WTC11 (cell line): ENCODE data around the gene FNDC3B. TPM values are rescaled to one million over a fixed set of nuclear protein-coding genes. Genes with fewer than 3 reads are reported as not detected.

Experiments
- ATAC-seq: fragments of 200-7000 bp; cut with Tn5 transposase; 2 replicates; pipeline ENCODE4 v1.10.0; 2021; ENCODE audit warnings: mild to moderate bottlenecking, moderate library complexity
- CTCF ChIA-PET: fragments of 300-600 bp; sonication (Branson Sonifier 250); formaldehyde crosslinking; loops from one replicate; lab custom pipeline; 2021; ENCODE audit warnings: antibody characterized with exemption; lab: Charles Lee
- POLR2A ChIA-PET: fragments of 350-600 bp; sonication (Branson Sonifier 250); formaldehyde crosslinking; loops from one replicate; lab custom pipeline; 2021; ENCODE audit warnings: antibody characterized with exemption; lab: Charles Lee
- DNase-seq: peaks from one replicate; pipeline ENCODE4 v3.0.0; 2021; ENCODE audit warnings: low spot score
- H3K27ac Mint-ChIP-seq: 2 replicates; pipeline ENCODE4 v1.8.0; 2021; ENCODE audit warnings: mixed read lengths
- H3K27me3 Mint-ChIP-seq: 2 replicates; pipeline ENCODE4 v1.8.0; 2021; ENCODE audit warnings: low read depth, mild to moderate bottlenecking, moderate library complexity, mixed read lengths
- H3K36me3 Mint-ChIP-seq: 2 replicates; pipeline ENCODE4 v1.8.0; 2021; ENCODE audit warnings: mixed read lengths
- H3K4me1 Mint-ChIP-seq: 2 replicates; pipeline ENCODE4 v1.8.0; 2022; ENCODE audit warnings: mixed read lengths
- H3K4me3 Mint-ChIP-seq: 2 replicates; pipeline ENCODE4 v1.8.0; 2021; ENCODE audit warnings: mild to moderate bottlenecking, moderate library complexity, mixed read lengths
- H3K9me3 Mint-ChIP-seq: 2 replicates; pipeline ENCODE4 v1.8.0; 2021; ENCODE audit warnings: mixed read lengths
- FOXJ3 ChIP-seq: sonication (generic); formaldehyde crosslinking; IDR thresholded peaks from 2 replicates; pipeline ENCODE4 v1.9.0; 2021; ENCODE audit warnings: missing genetic modification reagents, mild to moderate bottlenecking, borderline replicate concordance
- FOXP1 ChIP-seq: sonication (generic); formaldehyde crosslinking; IDR thresholded peaks from 2 replicates; pipeline ENCODE4 v1.8.0; 2022; ENCODE audit warnings: missing genetic modification reagents, mild to moderate bottlenecking, moderate library complexity, borderline replicate concordance
- HMGA2 ChIP-seq: fragments of 250-450 bp; sonication (Bioruptor Pico); IDR thresholded peaks from 2 replicates; pipeline ENCODE4 v1.4.0; 2021; ENCODE audit warnings: mild to moderate bottlenecking, moderate library complexity
- JAZF1 ChIP-seq: fragments of 250-450 bp; sonication (Bioruptor Pico); IDR thresholded peaks from 2 replicates; pipeline ENCODE4 v1.9.0; 2021; ENCODE audit warnings: moderate library complexity, mild to moderate bottlenecking, inconsistent platforms
- KAT7 ChIP-seq: sonication (generic); formaldehyde crosslinking; IDR thresholded peaks from 2 replicates; pipeline ENCODE4 v1.8.1; 2023; ENCODE audit warnings: missing genetic modification reagents, mild to moderate bottlenecking, borderline replicate concordance
- NR3C1 ChIP-seq: sonication (generic); formaldehyde crosslinking; conservative IDR thresholded peaks from 2 replicates; pipeline ENCODE4 v1.8.1; 2023; ENCODE audit warnings: low read depth, mild to moderate bottlenecking, missing genetic modification reagents
- RELA ChIP-seq: sonication (generic); formaldehyde crosslinking; IDR thresholded peaks from 2 replicates; pipeline ENCODE4 v1.8.1; 2022; ENCODE audit warnings: missing genetic modification reagents, mild to moderate bottlenecking, borderline replicate concordance
- RORB ChIP-seq: fragments of 250-450 bp; sonication (Bioruptor Pico); IDR thresholded peaks from 2 replicates; pipeline ENCODE4 v1.9.0; 2021; ENCODE audit warnings: mild to moderate bottlenecking
- ZNF121 ChIP-seq: sonication (generic); formaldehyde crosslinking; IDR thresholded peaks from 2 replicates; pipeline ENCODE4 v1.8.0; 2023; ENCODE audit warnings: missing genetic modification reagents
- ZNF396 ChIP-seq: fragments of 250-450 bp; sonication (Bioruptor Pico); IDR thresholded peaks from 2 replicates; pipeline ENCODE4 v1.8.0; 2021; ENCODE audit warnings: mild to moderate bottlenecking, moderate library complexity, borderline replicate concordance
- ZNF423 ChIP-seq: fragments of 250-450 bp; sonication (Bioruptor Pico); IDR thresholded peaks from 2 replicates; pipeline ENCODE4 v2.1.2; 2022; ENCODE audit warnings: mild to moderate bottlenecking, moderate library complexity
- total RNA-seq: library from RNA; stranded (reverse); gene quantifications from 3 replicates; pipeline ENCODE4 v1.2.3, GENCODE V29; 2021
- TF ChIP-seq, protein P1 (sequence below): sonication (generic); formaldehyde crosslinking; IDR thresholded peaks from 2 replicates; pipeline ENCODE4 v1.8.1; 2022; ENCODE audit warnings: low read depth, mild to moderate bottlenecking, moderate library complexity, missing genetic modification reagents, borderline replicate concordance
- TF ChIP-seq, protein P2 (sequence below): fragments of 250-450 bp; sonication (Bioruptor Pico); conservative IDR thresholded peaks from 2 replicates; pipeline ENCODE4 v1.9.0; 2021; ENCODE audit warnings: mild to moderate bottlenecking
- TF ChIP-seq, protein P3 (sequence below): sonication (generic); formaldehyde crosslinking; IDR thresholded peaks from 2 replicates; pipeline ENCODE4 v1.8.0; 2022; ENCODE audit warnings: mild to moderate bottlenecking, missing genetic modification reagents
- TF ChIP-seq, protein P4 (sequence below): sonication (generic); formaldehyde crosslinking; IDR thresholded peaks from 2 replicates; pipeline ENCODE4 v1.8.1; 2023; ENCODE audit warnings: mild to moderate bottlenecking, missing genetic modification reagents, borderline replicate concordance
- TF ChIP-seq, protein P5 (sequence below): fragments of 250-450 bp; sonication (Bioruptor Pico); IDR thresholded peaks from 2 replicates; pipeline ENCODE4 v1.8.0; 2021; ENCODE audit warnings: mild to moderate bottlenecking
- TF ChIP-seq, protein P6 (sequence below): sonication (generic); formaldehyde crosslinking; IDR thresholded peaks from 2 replicates; pipeline ENCODE4 v1.8.0; 2022; ENCODE audit warnings: mild to moderate bottlenecking, missing genetic modification reagents

The FNDC3B gene
- total RNA-seq, 1 experiment from 2014 or later: 42.8 TPM

DNA sequence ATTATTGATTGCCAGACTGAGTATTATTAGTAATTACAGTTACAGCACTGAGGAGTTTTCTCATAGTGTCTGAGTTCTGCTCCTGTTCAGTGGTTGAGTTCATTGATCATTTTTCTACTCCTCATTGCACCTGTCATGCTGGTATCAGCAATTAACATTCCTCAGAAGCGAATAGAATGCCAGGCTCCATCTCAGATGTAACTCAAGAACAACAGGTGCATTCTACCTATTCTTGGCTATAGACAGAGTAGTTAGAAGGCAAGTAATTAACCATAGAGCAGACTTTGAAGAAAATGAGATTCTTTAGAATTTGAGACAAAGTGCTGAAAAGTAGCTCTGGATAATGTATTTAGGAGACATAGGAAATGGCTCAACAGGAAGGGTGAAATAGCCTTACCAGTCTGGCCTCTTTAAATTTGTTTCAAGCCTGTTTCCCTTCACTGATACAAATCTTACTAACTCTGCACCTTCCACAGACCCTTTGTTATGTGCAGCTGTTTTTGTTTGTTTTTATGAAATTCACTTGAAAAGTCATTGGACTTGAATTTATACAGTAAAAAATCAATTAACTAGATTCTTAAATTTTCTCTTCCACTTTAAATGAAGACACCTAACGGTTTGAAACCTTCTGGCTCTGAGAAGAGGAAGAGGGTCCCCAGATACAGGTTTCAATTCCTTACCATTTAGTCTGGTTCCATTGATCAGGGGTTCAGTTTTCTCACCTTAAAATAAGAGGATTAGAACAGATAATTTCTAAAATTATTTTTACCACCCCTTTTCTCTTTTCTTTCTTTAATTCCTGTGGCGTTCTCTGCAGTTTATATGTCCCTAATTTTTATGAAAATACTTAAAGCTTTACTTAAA, 109.6 kb downstream of the FNDC3B start (continued):
- TF ChIP-seq, protein P1, sequence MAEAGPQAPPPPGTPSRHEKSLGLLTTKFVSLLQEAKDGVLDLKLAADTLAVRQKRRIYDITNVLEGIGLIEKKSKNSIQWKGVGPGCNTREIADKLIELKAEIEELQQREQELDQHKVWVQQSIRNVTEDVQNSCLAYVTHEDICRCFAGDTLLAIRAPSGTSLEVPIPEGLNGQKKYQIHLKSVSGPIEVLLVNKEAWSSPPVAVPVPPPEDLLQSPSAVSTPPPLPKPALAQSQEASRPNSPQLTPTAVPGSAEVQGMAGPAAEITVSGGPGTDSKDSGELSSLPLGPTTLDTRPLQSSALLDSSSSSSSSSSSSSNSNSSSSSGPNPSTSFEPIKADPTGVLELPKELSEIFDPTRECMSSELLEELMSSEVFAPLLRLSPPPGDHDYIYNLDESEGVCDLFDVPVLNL: no peak
- TF ChIP-seq, protein P2, sequence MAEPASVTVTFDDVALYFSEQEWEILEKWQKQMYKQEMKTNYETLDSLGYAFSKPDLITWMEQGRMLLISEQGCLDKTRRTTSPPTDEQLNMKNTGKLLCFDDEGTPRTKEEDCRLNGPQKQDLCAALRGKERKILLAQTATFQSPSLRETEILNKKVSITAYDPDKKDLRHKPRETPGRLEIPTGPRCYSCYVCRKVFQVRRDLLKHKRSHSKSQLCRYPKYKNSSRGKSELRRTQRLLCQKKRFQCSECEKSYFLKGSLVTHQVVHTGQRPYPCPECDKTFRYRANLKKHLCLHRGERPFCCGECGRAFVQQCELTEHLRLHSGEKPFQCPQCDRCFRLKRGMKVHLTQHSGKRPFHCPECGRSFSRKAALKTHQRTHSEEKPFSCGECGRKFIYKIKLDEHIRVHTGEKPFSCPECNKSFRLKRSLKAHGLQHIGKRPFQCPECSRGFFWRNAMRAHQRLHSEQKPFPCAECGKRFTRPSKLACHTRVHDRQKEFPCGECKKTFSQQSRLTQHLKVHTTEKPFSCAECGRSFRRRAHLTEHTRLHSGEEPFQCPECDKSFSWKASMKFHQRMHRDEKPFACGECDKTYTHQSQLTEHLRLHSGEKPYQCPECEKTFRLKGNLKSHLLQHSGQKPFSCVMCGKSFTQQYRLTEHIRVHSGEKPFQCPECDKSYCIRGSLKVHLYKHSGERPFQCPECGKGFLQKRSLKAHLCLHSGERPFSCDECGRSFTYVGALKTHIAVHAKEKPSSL (CRISPR knock-in tag): no peak

DNA sequence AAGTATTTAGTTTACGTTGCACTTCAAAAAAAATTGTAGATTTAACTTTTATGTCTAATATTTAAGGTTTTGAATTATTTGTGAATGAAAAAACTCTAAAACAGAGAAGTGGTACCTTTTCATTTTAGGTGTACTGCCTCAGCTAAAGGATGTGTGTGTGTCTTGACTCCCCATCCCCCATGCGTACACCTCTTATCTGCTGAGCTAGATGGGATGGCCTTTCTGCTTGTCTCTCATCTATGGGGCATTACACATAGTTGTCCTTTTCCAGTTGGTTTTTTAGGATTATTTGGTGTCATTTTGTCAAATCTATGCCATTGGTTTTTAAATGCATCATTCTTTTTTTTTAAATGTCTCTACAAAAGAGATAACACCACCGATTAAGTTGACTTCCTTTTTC, 110.9 kb downstream of the FNDC3B start:
- Mint-ChIP-seq H3K4me3 (no peak overlapping the region), H3K27me3 (no peaks in the 10 kb centered on the region), H3K27ac (no peak overlapping the region), H3K9me3 (no peaks in the 10 kb centered on the region), H3K4me1 (peaks cover 88% of the 10 kb centered on the region)
- ATAC-seq (no peak), DNase-seq (no peak)
- TF ChIP-seq, protein P3, sequence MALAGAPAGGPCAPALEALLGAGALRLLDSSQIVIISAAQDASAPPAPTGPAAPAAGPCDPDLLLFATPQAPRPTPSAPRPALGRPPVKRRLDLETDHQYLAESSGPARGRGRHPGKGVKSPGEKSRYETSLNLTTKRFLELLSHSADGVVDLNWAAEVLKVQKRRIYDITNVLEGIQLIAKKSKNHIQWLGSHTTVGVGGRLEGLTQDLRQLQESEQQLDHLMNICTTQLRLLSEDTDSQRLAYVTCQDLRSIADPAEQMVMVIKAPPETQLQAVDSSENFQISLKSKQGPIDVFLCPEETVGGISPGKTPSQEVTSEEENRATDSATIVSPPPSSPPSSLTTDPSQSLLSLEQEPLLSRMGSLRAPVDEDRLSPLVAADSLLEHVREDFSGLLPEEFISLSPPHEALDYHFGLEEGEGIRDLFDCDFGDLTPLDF (CRISPR knock-in tag): no peak
- TF ChIP-seq ZNF423 (no peak), KAT7 (no peak), FOXJ3 (CRISPR knock-in tag) (no peak), ZNF396 (CRISPR knock-in tag) (no peak), FOXP1 (CRISPR knock-in tag) (no peak)
- TF ChIP-seq, protein P4, sequence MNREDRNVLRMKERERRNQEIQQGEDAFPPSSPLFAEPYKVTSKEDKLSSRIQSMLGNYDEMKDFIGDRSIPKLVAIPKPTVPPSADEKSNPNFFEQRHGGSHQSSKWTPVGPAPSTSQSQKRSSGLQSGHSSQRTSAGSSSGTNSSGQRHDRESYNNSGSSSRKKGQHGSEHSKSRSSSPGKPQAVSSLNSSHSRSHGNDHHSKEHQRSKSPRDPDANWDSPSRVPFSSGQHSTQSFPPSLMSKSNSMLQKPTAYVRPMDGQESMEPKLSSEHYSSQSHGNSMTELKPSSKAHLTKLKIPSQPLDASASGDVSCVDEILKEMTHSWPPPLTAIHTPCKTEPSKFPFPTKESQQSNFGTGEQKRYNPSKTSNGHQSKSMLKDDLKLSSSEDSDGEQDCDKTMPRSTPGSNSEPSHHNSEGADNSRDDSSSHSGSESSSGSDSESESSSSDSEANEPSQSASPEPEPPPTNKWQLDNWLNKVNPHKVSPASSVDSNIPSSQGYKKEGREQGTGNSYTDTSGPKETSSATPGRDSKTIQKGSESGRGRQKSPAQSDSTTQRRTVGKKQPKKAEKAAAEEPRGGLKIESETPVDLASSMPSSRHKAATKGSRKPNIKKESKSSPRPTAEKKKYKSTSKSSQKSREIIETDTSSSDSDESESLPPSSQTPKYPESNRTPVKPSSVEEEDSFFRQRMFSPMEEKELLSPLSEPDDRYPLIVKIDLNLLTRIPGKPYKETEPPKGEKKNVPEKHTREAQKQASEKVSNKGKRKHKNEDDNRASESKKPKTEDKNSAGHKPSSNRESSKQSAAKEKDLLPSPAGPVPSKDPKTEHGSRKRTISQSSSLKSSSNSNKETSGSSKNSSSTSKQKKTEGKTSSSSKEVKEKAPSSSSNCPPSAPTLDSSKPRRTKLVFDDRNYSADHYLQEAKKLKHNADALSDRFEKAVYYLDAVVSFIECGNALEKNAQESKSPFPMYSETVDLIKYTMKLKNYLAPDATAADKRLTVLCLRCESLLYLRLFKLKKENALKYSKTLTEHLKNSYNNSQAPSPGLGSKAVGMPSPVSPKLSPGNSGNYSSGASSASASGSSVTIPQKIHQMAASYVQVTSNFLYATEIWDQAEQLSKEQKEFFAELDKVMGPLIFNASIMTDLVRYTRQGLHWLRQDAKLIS (CRISPR knock-in tag): no peak
- TF ChIP-seq, all 79 proteins: peak for 0
- ChIA-PET POLR2A (interaction anchor here (0.7 kb wide), 1 partner anchor 12 kb away, joined by 3 read pairs; no protein-coding TSS in a partner anchor), CTCF (no interaction called here)
- H3K36me3 Mint-ChIP-seq: no peaks in the 10 kb centered on the region

DNA sequence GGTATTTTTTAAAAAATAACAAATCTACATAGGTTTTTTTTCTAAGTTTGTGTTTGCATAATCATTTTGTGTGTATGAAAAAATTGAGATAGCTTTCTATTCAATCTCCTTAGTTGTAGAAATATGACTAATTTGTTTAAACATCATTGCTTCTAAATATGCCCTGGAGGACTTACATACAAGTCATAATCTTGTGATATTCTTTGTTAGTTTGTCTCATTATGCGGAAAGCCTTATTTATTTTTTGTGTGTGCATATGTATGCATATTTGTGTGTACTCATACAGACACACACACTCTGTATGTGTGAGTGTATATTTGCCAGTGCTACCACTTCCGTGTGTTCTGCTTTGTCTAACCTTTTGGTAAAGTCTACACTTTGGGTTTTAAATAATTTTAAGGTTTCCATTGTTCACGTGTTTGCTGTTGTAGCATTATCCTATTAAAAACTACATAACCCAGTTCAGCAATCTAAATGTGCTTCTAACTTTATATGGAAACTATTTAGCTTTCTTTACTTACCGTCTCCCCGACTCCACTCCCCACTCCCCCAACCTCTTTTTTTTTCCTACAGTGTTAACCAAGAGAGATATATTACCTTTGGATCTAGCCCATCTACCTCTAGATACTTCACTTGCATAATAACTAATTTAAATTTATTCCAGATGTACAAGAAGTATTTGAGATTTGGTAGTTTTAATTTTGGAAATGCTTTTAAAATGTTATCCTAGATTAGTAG, 111.7 kb downstream of the FNDC3B start:
- ChIA-PET POLR2A (no interaction called here), CTCF (interaction anchor here (1.4 kb wide), 1 partner anchor 11 kb away, joined by 4 read pairs; no protein-coding TSS in a partner anchor)
- Mint-ChIP-seq H3K9me3 (no peaks in the 10 kb centered on the region), H3K27me3 (no peaks in the 10 kb centered on the region), H3K36me3 (no peaks in the 10 kb centered on the region), H3K27ac (no peak overlapping the region), H3K4me3 (no peak overlapping the region), H3K4me1 (peaks cover 91% of the 10 kb centered on the region)
- ATAC-seq (no peak), DNase-seq (no peak)
- TF ChIP-seq NR3C1: no peak
- TF ChIP-seq, protein P5, sequence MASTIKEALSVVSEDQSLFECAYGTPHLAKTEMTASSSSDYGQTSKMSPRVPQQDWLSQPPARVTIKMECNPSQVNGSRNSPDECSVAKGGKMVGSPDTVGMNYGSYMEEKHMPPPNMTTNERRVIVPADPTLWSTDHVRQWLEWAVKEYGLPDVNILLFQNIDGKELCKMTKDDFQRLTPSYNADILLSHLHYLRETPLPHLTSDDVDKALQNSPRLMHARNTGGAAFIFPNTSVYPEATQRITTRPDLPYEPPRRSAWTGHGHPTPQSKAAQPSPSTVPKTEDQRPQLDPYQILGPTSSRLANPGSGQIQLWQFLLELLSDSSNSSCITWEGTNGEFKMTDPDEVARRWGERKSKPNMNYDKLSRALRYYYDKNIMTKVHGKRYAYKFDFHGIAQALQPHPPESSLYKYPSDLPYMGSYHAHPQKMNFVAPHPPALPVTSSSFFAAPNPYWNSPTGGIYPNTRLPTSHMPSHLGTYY: no peak
- no peak for TF ChIP-seq ZNF121 (CRISPR knock-in tag)
- TF ChIP-seq, protein P6, sequence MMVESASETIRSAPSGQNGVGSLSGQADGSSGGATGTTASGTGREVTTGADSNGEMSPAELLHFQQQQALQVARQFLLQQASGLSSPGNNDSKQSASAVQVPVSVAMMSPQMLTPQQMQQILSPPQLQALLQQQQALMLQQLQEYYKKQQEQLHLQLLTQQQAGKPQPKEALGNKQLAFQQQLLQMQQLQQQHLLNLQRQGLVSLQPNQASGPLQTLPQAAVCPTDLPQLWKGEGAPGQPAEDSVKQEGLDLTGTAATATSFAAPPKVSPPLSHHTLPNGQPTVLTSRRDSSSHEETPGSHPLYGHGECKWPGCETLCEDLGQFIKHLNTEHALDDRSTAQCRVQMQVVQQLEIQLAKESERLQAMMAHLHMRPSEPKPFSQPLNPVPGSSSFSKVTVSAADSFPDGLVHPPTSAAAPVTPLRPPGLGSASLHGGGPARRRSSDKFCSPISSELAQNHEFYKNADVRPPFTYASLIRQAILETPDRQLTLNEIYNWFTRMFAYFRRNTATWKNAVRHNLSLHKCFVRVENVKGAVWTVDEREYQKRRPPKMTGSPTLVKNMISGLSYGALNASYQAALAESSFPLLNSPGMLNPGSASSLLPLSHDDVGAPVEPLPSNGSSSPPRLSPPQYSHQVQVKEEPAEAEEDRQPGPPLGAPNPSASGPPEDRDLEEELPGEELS: no peak
- TF ChIP-seq HMGA2: no peak
- TF ChIP-seq JAZF1: no peak
- TF ChIP-seq RORB: no peak
- no peak for TF ChIP-seq RELA
